UCSD-AML1 (cell line): Measurements from ENCODE around the gene ABTB2.
A peak's percentile ranks its signal among the peaks of the same experiment; 100 is the strongest.

Source experiments
- DNase-seq: peaks from one replicate; lab custom pipeline; 2025; ENCODE audit not compliant: unreplicated experiment; lab: John Stamatoyannopoulos, UW

The ABTB2 gene

GRCh38 chr11:34344410-34344767, 13.4 kb downstream of the ABTB2 start:
- DNase-seq, result no peak

GRCh38 chr11:34343686-34344085, 14.1 kb downstream of the ABTB2 start:
- no peak for DNase-seq

DNA sequence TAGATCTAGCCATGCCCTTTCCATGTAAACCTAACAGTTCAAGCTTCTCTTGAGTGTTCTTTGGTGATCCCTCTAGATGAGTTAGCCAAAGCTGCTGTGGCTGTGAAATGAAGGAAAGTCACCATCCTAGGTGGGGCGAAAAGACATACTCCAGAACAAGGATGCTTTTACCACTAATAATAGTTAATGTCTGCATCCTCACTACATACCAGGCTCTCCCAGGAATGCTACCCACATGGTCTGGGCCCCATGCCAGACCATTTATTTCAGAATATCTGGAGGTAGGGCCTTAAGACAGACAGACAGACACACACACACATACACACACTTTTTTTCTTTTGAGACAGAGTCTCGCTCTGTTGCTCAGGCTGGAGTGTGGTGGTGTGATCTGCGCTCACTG, 14.7 kb downstream of the ABTB2 start:
- no peak for DNase-seq

- no peak for DNase-seq
Measured at GRCh38 chr11:34341931-34342533, 15.8 kb downstream of the ABTB2 start.

DNA sequence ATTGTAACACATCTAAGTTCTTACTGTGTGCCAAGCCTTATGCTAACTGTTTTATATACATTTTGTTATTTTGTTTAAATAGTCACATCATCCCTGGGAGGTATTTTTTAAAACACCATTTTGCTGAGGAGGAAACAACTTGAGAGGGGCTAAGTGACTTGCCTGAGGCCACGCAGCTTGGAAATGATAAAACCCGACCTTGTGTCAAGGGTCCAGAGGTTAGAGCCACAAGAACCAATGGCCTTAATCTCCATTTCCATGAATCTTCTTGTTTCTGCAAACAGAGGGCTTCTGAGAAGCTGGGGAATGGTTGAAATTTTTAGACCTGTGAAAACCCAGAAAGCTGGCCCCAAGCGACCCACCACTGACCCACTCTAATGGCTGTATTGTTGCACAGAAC, 16.7 kb downstream of the ABTB2 start:
- DNase-seq, result no peak

DNA sequence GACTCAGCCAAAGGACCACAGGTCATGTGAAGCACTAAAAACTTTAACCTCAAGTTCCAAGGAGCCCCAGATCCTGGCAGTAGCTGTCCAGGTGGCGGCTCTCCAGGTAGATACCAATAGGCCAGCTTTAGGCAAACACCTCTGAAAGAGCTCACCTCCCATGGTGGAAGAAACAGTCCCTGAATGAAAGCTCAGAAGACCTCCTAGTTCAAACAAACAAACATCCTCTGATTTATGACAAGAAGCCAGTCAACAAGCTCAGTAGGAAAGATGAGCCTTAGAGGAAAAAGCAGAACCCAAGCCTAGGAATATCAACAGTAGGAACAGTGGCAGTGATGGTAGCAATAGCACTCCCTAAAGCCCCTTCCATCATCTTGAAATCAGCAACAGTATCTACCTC, 17.2 kb downstream of the ABTB2 start:
- DNase-seq, result no peak

GRCh38 chr11:34339149-34340064, 18.4 kb downstream of the ABTB2 start:
- DNase-seq, result peak; percentile 59

- peak; percentile 20 for DNase-seq
Measured at GRCh38 chr11:34337016-34337415, 20.8 kb downstream of the ABTB2 start.

GRCh38 chr11:34335801-34336200, 22.0 kb downstream of the ABTB2 start:
- no peak for DNase-seq

DNA sequence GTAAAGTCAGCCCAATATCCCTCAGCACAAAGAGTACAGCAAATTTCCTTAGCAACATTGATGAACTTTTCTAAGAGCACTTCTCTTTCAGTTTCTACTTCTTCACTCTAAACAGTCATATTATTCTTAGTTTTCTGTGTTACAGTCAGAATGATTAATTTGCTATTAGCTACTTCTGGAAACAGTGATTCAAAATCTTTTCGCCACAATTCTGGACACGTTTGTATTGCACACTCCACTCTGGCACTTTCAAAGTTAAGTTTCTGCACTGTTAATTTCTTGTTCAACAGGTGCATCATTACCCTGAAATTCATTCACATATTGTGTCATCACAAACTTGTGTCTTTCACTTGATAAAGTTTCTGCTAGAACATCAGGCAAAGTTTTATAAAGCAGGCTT, 22.5 kb downstream of the ABTB2 start:
- no peak for DNase-seq

DNA sequence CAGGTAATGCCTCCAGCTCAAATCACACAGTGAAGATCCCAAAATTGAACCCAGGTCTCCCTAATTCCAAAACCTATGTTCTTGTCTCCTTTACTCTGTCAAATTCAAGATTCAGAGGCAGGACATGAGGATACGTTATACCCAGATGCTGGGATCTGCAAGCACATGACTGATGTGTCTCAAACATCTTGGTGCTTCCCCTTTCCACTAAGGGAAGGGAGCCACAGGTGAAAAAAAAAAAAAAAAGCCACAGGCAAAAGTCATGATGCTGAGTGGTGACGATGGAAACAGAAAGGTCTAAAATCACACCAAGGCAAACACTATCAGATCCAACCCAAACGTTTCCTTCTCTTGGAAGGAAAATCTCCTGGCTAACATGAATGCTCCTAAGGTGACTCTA, 24.0 kb downstream of the ABTB2 start:
- DNase-seq, result no peak

DNA sequence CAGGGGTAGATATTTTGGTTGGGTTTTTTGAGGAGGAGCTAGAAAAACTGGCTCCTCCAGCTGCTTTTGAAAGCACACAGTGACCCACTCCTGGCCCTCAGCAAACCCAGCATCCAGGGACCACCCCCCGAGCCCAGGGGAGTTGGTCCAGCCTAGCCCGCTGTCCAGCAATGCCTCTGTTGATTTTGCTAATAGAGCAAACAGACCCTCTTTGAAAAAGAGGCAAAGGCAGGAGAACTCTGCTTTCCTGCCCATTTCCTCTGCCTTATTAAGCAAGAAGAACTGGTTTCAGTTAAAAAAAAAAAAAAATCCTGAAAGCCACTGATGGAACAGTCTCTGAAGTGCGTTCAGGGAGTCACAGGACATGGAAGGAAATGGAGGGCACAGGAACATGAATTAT, 25.3 kb downstream of the ABTB2 start:
- peak; percentile 15 for DNase-seq

DNA sequence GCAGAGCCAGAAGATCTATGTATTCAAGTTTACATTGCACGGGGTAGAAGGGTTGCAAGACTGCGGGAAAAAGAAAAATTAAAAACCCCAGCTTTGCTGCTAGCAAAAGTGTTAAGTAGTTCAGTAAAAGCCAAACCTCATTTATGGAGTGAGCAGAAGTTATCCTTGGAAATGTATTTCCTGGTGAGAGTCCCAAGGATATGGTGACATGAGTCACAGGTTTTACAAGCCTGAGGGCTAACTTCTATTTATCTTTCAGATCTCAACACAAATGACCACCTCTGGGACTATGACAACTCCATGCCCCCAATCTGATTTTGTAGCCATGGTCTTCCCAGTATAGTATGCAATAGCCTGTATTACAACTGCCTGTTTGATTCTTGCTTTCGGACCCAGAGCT, 26.1 kb downstream of the ABTB2 start:
- DNase-seq, result no peak

- no peak for DNase-seq
Measured at GRCh38 chr11:34331329-34331728, 26.5 kb downstream of the ABTB2 start.

GRCh38 chr11:34330653-34331052, 27.2 kb downstream of the ABTB2 start:
- no peak for DNase-seq

GRCh38 chr11:34329876-34330275, 27.9 kb downstream of the ABTB2 start:
- DNase-seq, result no peak

DNA sequence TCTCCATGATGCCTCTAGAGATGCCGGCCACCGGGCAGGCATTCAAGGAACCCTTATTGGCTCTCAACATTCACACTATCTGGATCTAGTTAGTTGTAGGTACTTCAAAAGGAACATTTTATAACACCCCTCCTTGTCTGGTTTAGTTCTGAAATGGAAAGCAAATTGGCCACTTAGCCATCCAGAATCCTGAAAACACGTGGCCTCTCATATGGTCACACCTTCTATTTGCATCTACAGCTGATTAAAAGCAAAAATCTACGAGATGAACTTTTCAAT, 29.2 kb downstream of the ABTB2 start:
- DNase-seq, result no peak

GRCh38 chr11:34327804-34328631, 29.8 kb downstream of the ABTB2 start:
- DNase-seq, result no peak

DNA sequence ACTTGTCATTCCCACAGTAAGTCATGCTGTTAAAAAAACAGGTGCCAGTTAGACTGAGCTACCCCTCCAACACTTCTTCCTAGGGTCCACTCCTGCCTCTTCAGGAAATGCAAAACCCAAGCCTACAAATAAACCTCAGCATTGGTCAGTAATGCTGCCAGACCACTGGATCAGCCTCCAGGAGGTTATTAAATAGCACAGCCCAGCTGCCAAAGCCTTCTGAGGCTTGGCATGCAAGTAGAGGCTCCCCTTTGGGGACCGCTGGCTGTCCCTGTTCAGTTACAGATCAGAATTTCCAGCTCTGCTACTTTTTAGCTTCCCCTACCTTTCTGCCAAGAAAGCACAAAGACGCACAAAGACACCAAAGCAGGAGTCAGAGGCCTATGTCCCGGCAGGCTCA, 33.3 kb downstream of the ABTB2 start:
- no peak for DNase-seq

DNA sequence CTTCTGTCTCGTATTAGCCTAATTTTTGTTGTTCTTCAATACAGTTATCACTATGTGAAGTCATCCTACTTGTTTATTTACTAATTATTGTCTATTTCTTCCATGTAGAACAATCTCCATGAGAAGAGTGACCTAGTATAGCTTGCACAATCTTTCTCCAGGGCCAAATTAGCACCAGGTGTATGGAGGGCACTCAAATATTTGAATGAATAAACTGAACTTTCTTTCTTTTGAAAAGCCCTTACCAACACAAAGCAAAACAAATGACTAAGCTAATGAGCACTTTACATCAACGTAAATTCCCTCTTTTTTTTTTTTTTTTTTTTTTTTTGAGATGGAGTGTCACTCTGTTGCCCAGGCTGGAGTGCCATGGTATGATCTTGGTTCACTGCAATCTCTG, 34.2 kb downstream of the ABTB2 start:
- no peak for DNase-seq

GRCh38 chr11:34318111-34319037, 39.4 kb downstream of the ABTB2 start:
- no peak for DNase-seq
